Activated effector memory CD4-positive, alpha-beta T cell treated with anti-CD3 and anti-CD28 coated beads, Interleukin-2, amount 50 U/mL, for 16 hours (primary cell): ENCODE results near the gene MTX1.
"Not testable (repeated sequence)": the region's sequence is repeated elsewhere in the genome, so short reads cannot be mapped to it uniquely, and the experiment has no call there.

Experiments used
- DNase-seq: peaks from one replicate; pipeline ENCODE4 v3.0.0-alpha.2; 2020

The MTX1 gene

GRCh38 chr1:155209312-155209721 lies 822 bp downstream of the MTX1 start:
- DNase-seq = no peak

GRCh38 chr1:155210314-155211104 lies 2.0 kb downstream of the MTX1 start:
- DNase-seq = no peak

- DNase-seq = not testable (repeated sequence)
Measured at GRCh38 chr1:155211381-155212050, 3.0 kb downstream of the MTX1 start.

- DNase-seq = not testable (repeated sequence)
Measured at GRCh38 chr1:155212051-155212440, 3.6 kb downstream of the MTX1 start.

- DNase-seq = not testable (repeated sequence)
Measured at GRCh38 chr1:155214702-155215101, 6.2 kb downstream of the MTX1 start.

GRCh38 chr1:155218854-155219591 lies 10.5 kb downstream of the MTX1 start:
- DNase-seq = no peak

GRCh38 chr1:155219592-155220031 lies 11.1 kb downstream of the MTX1 start:
- no peak for DNase-seq

GRCh38 chr1:155220211-155220965 lies 11.9 kb downstream of the MTX1 start:
- DNase-seq = not testable (repeated sequence)

- DNase-seq = no peak
Measured at GRCh38 chr1:155223047-155223446, 14.6 kb downstream of the MTX1 start.

GRCh38 chr1:155225404-155225759 lies 16.9 kb downstream of the MTX1 start:
- DNase-seq = not testable (repeated sequence)

GRCh38 chr1:155226188-155226909 lies 17.9 kb downstream of the MTX1 start:
- peak; percentile 92 for DNase-seq

GRCh38 chr1:155226910-155227260 lies 18.4 kb downstream of the MTX1 start:
- DNase-seq = no peak

GRCh38 chr1:155227261-155228095 lies 19.0 kb downstream of the MTX1 start:
- DNase-seq = peak; percentile 99

- DNase-seq = no peak
Measured at GRCh38 chr1:155228096-155228427, 19.6 kb downstream of the MTX1 start.

GRCh38 chr1:155231302-155231701 lies 22.8 kb downstream of the MTX1 start:
- not testable (repeated sequence) for DNase-seq

- not testable (repeated sequence) for DNase-seq
Measured at GRCh38 chr1:155232001-155232978, 23.8 kb downstream of the MTX1 start.

- DNase-seq = not testable (repeated sequence)
Measured at GRCh38 chr1:155233502-155233901, 25.0 kb downstream of the MTX1 start.

GRCh38 chr1:155235375-155235774 lies 26.9 kb downstream of the MTX1 start:
- DNase-seq = not testable (repeated sequence)

- DNase-seq = no peak
Measured at GRCh38 chr1:155236451-155236850, 28.0 kb downstream of the MTX1 start.

- peak; percentile 87 for DNase-seq
Measured at GRCh38 chr1:155241069-155241679, 32.7 kb downstream of the MTX1 start.
